HCT116 (cell line): ENCODE data around the gene QKI. TPM values are rescaled to one million over a fixed set of nuclear protein-coding genes. Genes with fewer than 3 reads are reported as not detected.

ENCODE experiments used
- ATAC-seq: fragments of 200-7000 bp; cut with Tn5 transposase; 2 replicates; pipeline ENCODE4 v1.9.1; 2020; ENCODE audit warnings: mild to moderate bottlenecking, moderate library complexity
- BruUV-seq: library from RNA; stranded (reverse); fragments of 400-500 nt; replicated peaks from 2 replicates; lab custom pipeline; 2021; lab: Mats Ljungman, UMichigan
- CTCF ChIA-PET: fragments of 300-600 bp; sonication (Branson Sonifier 250); formaldehyde crosslinking; loops from one replicate; lab custom pipeline; 2021; ENCODE audit warnings: antibody characterized with exemption; lab: Charles Lee
- POLR2A ChIA-PET: fragments of 300-600, 350-600 bp; sonication (Branson Sonifier 250); formaldehyde crosslinking; loops from one replicate; lab custom pipeline; 2021; ENCODE audit warnings: antibody characterized with exemption; lab: Charles Lee
- RAD21 ChIA-PET, 2 experiments: fragments of 300-600 bp; sonication (Branson Sonifier 250); formaldehyde crosslinking; loops; one replicate each; lab custom pipeline; 2023; ENCODE audit warnings: low total read pairs in 2 of 2; ENCODE audit not compliant: uncharacterized antibody in 2 of 2, unreplicated experiment in 2 of 2, low non-redundant PET in 1 of 2; lab: Charles Lee
- DNase-seq: peaks from one replicate; pipeline ENCODE4 v3.0.0-alpha.2; 2010; ENCODE audit warnings: low read depth, low spot score
- H2AFZ ChIP-seq: fragments of 200-600 bp; shearing (Covaris generic), sonication (generic); 2 replicates; pipeline ENCODE4 v1.6.1; 2017; ENCODE audit warnings: low read depth, mixed run types, mixed read lengths, antibody characterized with exemption, low read length; ENCODE audit not compliant: poor library complexity, severe bottlenecking
- H3K27ac ChIP-seq: 2 replicates; pipeline ENCODE4 v1.5.1; 2012; ENCODE audit warnings: low read depth, low read length
- H3K27me3 ChIP-seq: fragments of 200-600 bp; sonication (generic); 2 replicates; pipeline ENCODE4 v1.6.1; 2016; ENCODE audit warnings: mixed run types, low read length, mixed read lengths; ENCODE audit not compliant: insufficient read depth
- H3K36me3 ChIP-seq, 2 experiments: fragments of 200-500 bp in 1 of 2; fragments of 200-600 bp in 1 of 2; sonication (Bioruptor generic) in 1 of 2; sonication (generic) in 1 of 2; 2 replicates each; pipeline versions ENCODE4 v1.5.1 to v1.6.1; 2014 to 2016; ENCODE audit warnings: low read length in 2 of 2, inconsistent platforms in 1 of 2, mixed read lengths in 1 of 2, mixed run types in 1 of 2; ENCODE audit not compliant: insufficient read depth in 2 of 2, control insufficient read depth in 1 of 2
- H3K4me1 ChIP-seq, 2 experiments: fragments of 200-600 bp in 1 of 2; sonication (generic) in 1 of 2; 2 replicates each; pipeline versions ENCODE4 v1.5.1 to v1.6.1; 2012 to 2017; ENCODE audit warnings: low read length in 2 of 2, inconsistent platforms in 1 of 2, mild to moderate bottlenecking in 1 of 2, mixed read lengths in 1 of 2, mixed run types in 1 of 2, moderate library complexity in 1 of 2; ENCODE audit not compliant: insufficient read depth in 2 of 2, control insufficient read depth in 1 of 2
- H3K4me2 ChIP-seq: fragments of 200-600 bp; sonication (generic); 2 replicates; pipeline ENCODE4 v1.6.1; 2017; ENCODE audit warnings: mixed run types, low read length, mixed read lengths
- H3K4me3 ChIP-seq, 2 experiments: fragments of 200-600 bp in 1 of 2; sonication (generic) in 1 of 2; replicated peaks in 1 of 2; 2 replicates each; pipeline ENCODE4 v1.5.1; 2011 to 2016; ENCODE audit warnings: low read length in 2 of 2, control low read depth in 1 of 2, low read depth in 1 of 2, mild to moderate bottlenecking in 1 of 2, mixed read lengths in 1 of 2, mixed run types in 1 of 2
- H3K79me2 ChIP-seq: fragments of 200-600 bp; sonication (generic); 2 replicates; pipeline ENCODE4 v1.6.1; 2017; ENCODE audit warnings: mild to moderate bottlenecking, mixed run types, low read length, moderate library complexity, mixed read lengths; ENCODE audit not compliant: insufficient read depth
- H3K9ac ChIP-seq: fragments of 200-600 bp; sonication (generic); 2 replicates; pipeline ENCODE4 v1.6.1; 2016; ENCODE audit warnings: low read length, mixed read lengths
- H3K9me2 ChIP-seq: fragments of 200-600 bp; sonication (generic), shearing (Covaris generic); 2 replicates; pipeline ENCODE4 v1.6.1; 2017; ENCODE audit warnings: mixed run types, mild to moderate bottlenecking, moderate library complexity; ENCODE audit not compliant: insufficient read depth
- H3K9me3 ChIP-seq, 2 experiments: fragments of 200-500 bp in 1 of 2; fragments of 200-600 bp in 1 of 2; sonication (Bioruptor generic) in 1 of 2; sonication (generic) in 1 of 2; 2 replicates each; pipeline ENCODE4 v1.6.1; 2014 to 2017; ENCODE audit warnings: low read length in 2 of 2, mixed read lengths in 2 of 2, inconsistent platforms in 1 of 2, low read depth in 1 of 2, mild to moderate bottlenecking in 1 of 2, mixed run types in 1 of 2, moderate library complexity in 1 of 2; ENCODE audit not compliant: control insufficient read depth in 1 of 2, insufficient read depth in 1 of 2
- H4K20me1 ChIP-seq: fragments of 200-600 bp; sonication (generic), shearing (Covaris generic); 2 replicates; pipeline ENCODE4 v1.6.1; 2017; ENCODE audit warnings: mixed run types, mild to moderate bottlenecking, moderate library complexity; ENCODE audit not compliant: insufficient read depth
- CBX3 ChIP-seq: IDR thresholded peaks from 2 replicates; pipeline ENCODE4 v1.6.1; 2012; ENCODE audit warnings: low read depth
- CEBPB ChIP-seq: IDR thresholded peaks from 2 replicates; pipeline ENCODE4 v1.6.1; 2012; ENCODE audit warnings: low read depth
- EGR1 ChIP-seq: IDR thresholded peaks from 2 replicates; pipeline ENCODE4 v1.6.1; 2012; ENCODE audit warnings: low read depth
- ELF1 ChIP-seq: IDR thresholded peaks from 2 replicates; pipeline ENCODE4 v1.6.1; 2012; ENCODE audit warnings: low read depth, borderline replicate concordance
- EZH2 ChIP-seq: fragments of 200-600 bp; sonication (generic); IDR thresholded peaks from 2 replicates; pipeline ENCODE4 v1.6.1; 2017; ENCODE audit warnings: antibody characterized with exemption, mixed run types
- FOSL1 ChIP-seq: IDR thresholded peaks from 2 replicates; pipeline ENCODE4 v1.6.1; 2012; ENCODE audit warnings: low read depth
- JUND ChIP-seq: IDR thresholded peaks from 2 replicates; pipeline ENCODE4 v1.6.1; 2012
- MAX ChIP-seq: IDR thresholded peaks from 2 replicates; pipeline ENCODE4 v1.6.1; 2012
- POLR2A ChIP-seq: IDR thresholded peaks from 2 replicates; pipeline ENCODE4 v1.7.0; 2011; ENCODE audit warnings: borderline replicate concordance; ENCODE audit not compliant: insufficient read depth, insufficient read length; ENCODE audit errors: extremely low read depth
- SP1 ChIP-seq: IDR thresholded peaks from 2 replicates; pipeline ENCODE4 v1.6.1; 2012; ENCODE audit warnings: low read depth
- SRF ChIP-seq: IDR thresholded peaks from 2 replicates; pipeline ENCODE4 v1.6.1; 2012; ENCODE audit warnings: low read depth
- YY1 ChIP-seq: IDR thresholded peaks from 2 replicates; pipeline ENCODE4 v1.6.1; 2011; ENCODE audit warnings: low read length, low read depth, moderate library complexity, mild to moderate bottlenecking; ENCODE audit not compliant: insufficient replicate concordance; ENCODE audit errors: extremely low read depth
- ZFX ChIP-seq: fragments of 450-650 bp; IDR thresholded peaks from 2 replicates; pipeline ENCODE4 v1.6.1; 2017
- ZNF274 ChIP-seq: fragments of 200-500 bp; sonication (Bioruptor generic); IDR thresholded peaks from 2 replicates; pipeline ENCODE4 v1.6.1; 2014; ENCODE audit warnings: mild to moderate bottlenecking, low read depth, low read length, inconsistent platforms
- intact Hi-C: fragments of 100-400 bp; cut with micrococcal nuclease; formaldehyde crosslinking; loops from 2 replicates; pipeline ENCODE4 v1.10.0; 2022
- total RNA-seq: library from RNA; stranded (reverse); gene quantifications from one replicate; pipeline ENCODE4 v1.2.1, GENCODE V29; 2021; ENCODE audit not compliant: unreplicated experiment
- TF ChIP-seq, protein P1 (sequence below): IDR thresholded peaks from 2 replicates; pipeline ENCODE4 v1.6.1; 2011; ENCODE audit warnings: mild to moderate bottlenecking, low read length, moderate library complexity; ENCODE audit not compliant: insufficient replicate concordance; ENCODE audit errors: extremely low read depth
- TF ChIP-seq, protein P2 (sequence below): IDR thresholded peaks from 2 replicates; pipeline ENCODE4 v1.6.1; 2012; ENCODE audit warnings: low read depth

The QKI gene
- total RNA-seq, 1 experiment from 2014 or later: 35.3 TPM

- Histone ChIP-seq H4K20me1 (no peaks in the 10 kb centered on the region), H3K9ac (no peak overlapping the region), H3K79me2 (peaks cover 6% of the 10 kb centered on the region; the same call in 1 of the 2 replicates), H3K36me3 (no peaks in the 10 kb centered on the region), H3K4me1 (no peaks in the 10 kb centered on the region), H3K4me2 (no peak overlapping the region), H2AFZ (no peak overlapping the region), H3K4me3 (no peak overlapping the region)
- no peak for DNase-seq
- RAD21 ChIA-PET: no interaction called here
- TF ChIP-seq JUND (no peak), ZNF274 (no peak), ZFX (no peak), YY1 (no peak), FOSL1 (no peak)
- TF ChIP-seq, protein P1, sequence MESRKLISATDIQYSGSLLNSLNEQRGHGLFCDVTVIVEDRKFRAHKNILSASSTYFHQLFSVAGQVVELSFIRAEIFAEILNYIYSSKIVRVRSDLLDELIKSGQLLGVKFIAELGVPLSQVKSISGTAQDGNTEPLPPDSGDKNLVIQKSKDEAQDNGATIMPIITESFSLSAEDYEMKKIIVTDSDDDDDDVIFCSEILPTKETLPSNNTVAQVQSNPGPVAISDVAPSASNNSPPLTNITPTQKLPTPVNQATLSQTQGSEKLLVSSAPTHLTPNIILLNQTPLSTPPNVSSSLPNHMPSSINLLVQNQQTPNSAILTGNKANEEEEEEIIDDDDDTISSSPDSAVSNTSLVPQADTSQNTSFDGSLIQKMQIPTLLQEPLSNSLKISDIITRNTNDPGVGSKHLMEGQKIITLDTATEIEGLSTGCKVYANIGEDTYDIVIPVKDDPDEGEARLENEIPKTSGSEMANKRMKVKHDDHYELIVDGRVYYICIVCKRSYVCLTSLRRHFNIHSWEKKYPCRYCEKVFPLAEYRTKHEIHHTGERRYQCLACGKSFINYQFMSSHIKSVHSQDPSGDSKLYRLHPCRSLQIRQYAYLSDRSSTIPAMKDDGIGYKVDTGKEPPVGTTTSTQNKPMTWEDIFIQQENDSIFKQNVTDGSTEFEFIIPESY: no peak
- TF ChIP-seq, all 23 proteins: peak for 0
- no peaks in the 10 kb centered on the region for H3K9me2 ChIP-seq
- no peaks in the 10 kb centered on the region for H3K27me3 ChIP-seq
- ChIA-PET POLR2A (no interaction called here), CTCF (no interaction called here)
- H3K27ac ChIP-seq: no peak overlapping the region
- BruUV-seq: no TSS peak
- no peaks in the 10 kb centered on the region for H3K9me3 ChIP-seq
- intact Hi-C loops: no loop called here
- no peak for ATAC-seq
Measured at GRCh38 chr6:163513003-163513402, 98.5 kb downstream of the QKI start.

GRCh38 chr6:163513570-163514166 lies 99.2 kb downstream of the QKI start:
- ChIA-PET RAD21 (no interaction called here), POLR2A (no interaction called here), CTCF (no interaction called here)
- no TSS peak for BruUV-seq
- Histone ChIP-seq H3K27ac (no peak overlapping the region), H3K36me3 (no peaks in the 10 kb centered on the region), H4K20me1 (no peaks in the 10 kb centered on the region), H3K79me2 (peaks cover 6% of the 10 kb centered on the region; the same call in 1 of the 2 replicates), H3K27me3 (no peaks in the 10 kb centered on the region), H3K9me2 (no peaks in the 10 kb centered on the region), H3K9ac (no peak overlapping the region), H3K4me2 (no peak overlapping the region), H2AFZ (no peak overlapping the region), H3K9me3 (no peaks in the 10 kb centered on the region), H3K4me1 (no peaks in the 10 kb centered on the region), H3K4me3 (no peak overlapping the region)
- ATAC-seq: no peak
- no peak for DNase-seq
- intact Hi-C loops: no loop called here
- TF ChIP-seq JUND (no peak), CEBPB (no peak), EGR1 (no peak), SP1 (no peak), MAX (no peak), YY1 (no peak), CBX3 (no peak), EZH2 (no peak), FOSL1 (no peak), ZNF274 (no peak), ELF1 (no peak), SRF (no peak), POLR2A (no peak)
- TF ChIP-seq, protein P2, sequence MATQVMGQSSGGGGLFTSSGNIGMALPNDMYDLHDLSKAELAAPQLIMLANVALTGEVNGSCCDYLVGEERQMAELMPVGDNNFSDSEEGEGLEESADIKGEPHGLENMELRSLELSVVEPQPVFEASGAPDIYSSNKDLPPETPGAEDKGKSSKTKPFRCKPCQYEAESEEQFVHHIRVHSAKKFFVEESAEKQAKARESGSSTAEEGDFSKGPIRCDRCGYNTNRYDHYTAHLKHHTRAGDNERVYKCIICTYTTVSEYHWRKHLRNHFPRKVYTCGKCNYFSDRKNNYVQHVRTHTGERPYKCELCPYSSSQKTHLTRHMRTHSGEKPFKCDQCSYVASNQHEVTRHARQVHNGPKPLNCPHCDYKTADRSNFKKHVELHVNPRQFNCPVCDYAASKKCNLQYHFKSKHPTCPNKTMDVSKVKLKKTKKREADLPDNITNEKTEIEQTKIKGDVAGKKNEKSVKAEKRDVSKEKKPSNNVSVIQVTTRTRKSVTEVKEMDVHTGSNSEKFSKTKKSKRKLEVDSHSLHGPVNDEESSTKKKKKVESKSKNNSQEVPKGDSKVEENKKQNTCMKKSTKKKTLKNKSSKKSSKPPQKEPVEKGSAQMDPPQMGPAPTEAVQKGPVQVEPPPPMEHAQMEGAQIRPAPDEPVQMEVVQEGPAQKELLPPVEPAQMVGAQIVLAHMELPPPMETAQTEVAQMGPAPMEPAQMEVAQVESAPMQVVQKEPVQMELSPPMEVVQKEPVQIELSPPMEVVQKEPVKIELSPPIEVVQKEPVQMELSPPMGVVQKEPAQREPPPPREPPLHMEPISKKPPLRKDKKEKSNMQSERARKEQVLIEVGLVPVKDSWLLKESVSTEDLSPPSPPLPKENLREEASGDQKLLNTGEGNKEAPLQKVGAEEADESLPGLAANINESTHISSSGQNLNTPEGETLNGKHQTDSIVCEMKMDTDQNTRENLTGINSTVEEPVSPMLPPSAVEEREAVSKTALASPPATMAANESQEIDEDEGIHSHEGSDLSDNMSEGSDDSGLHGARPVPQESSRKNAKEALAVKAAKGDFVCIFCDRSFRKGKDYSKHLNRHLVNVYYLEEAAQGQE: no peak
